ENCODE measurements around the gene USP25.

GRCh38 chr21:15893902-15894301 lies 164.1 kb downstream of the USP25 start:
- TF ChIP-seq CTCF (IDR thresholded peaks at IDR 0.05) (no peak), POLR2AphosphoS5 (IDR thresholded peaks at IDR 0.05) (no peak), POLR2A (IDR thresholded peaks at IDR 0.05) (no peak), EP300 (IDR thresholded peaks at IDR 0.05) (no peak)
